IMR-90 (cell line): ENCODE measurements around the gene LRRC26. TPM values are rescaled to one million over a fixed set of nuclear protein-coding genes. Genes with fewer than 3 reads are reported as not detected.

Experiments
- ATAC-seq: fragments of 200-7000 bp; cut with Tn5 transposase; 2 replicates; pipeline ENCODE4 v1.9.1; 2020; ENCODE audit warnings: low read depth, mild to moderate bottlenecking, moderate library complexity
- BruUV-seq: library from RNA; stranded (reverse); fragments of 400-500 nt; replicated peaks from 2 replicates; lab custom pipeline; 2021; lab: Mats Ljungman, UMichigan
- CTCF ChIA-PET: fragments of 300-600 bp; formaldehyde crosslinking; extraction: SDS; loops from one replicate; lab custom pipeline; 2021; ENCODE audit warnings: antibody characterized with exemption; lab: Yijun Ruan, JAX
- POLR2A ChIA-PET: fragments of 300-600 bp; sonication (Branson Sonifier 250); formaldehyde crosslinking; loops from one replicate; lab custom pipeline; 2022; ENCODE audit warnings: antibody characterized with exemption; ENCODE audit not compliant: unreplicated experiment; lab: Charles Lee
- DNase-seq: peaks from one replicate; pipeline ENCODE4 v3.0.0; 2013
- H2AFZ ChIP-seq: replicated peaks from 2 replicates; pipeline ENCODE3; 2013; ENCODE audit warnings: low read length, mild to moderate bottlenecking; ENCODE audit not compliant: poor library complexity
- H2AK5ac ChIP-seq: 2 replicates; pipeline ENCODE4 v1.6.1; 2013; ENCODE audit warnings: low read depth, low read length, inconsistent platforms
- H2AK9ac ChIP-seq: replicated peaks from 2 replicates; pipeline ENCODE3; 2013; ENCODE audit warnings: mild to moderate bottlenecking, low read depth, low read length, moderate library complexity; ENCODE audit not compliant: poor library complexity
- H2BK120ac ChIP-seq: 2 replicates; pipeline ENCODE4 v1.6.1; 2013; ENCODE audit warnings: low read depth, low read length, inconsistent platforms
- H2BK15ac ChIP-seq: 3 replicates; pipeline ENCODE4 v1.6.1; 2013; ENCODE audit warnings: low read depth, low read length, inconsistent platforms
- H2BK20ac ChIP-seq: 2 replicates; pipeline ENCODE4 v1.6.1; 2013; ENCODE audit warnings: low read depth, mild to moderate bottlenecking, inconsistent platforms, low read length, moderate library complexity
- H2BK5ac ChIP-seq: 2 replicates; pipeline ENCODE4 v1.6.1; 2013; ENCODE audit warnings: mild to moderate bottlenecking, low read depth, low read length, inconsistent platforms; ENCODE audit not compliant: poor library complexity, severe bottlenecking
- H3K14ac ChIP-seq: replicated peaks from 2 replicates; pipeline ENCODE4 v1.6.1; 2013; ENCODE audit warnings: low read depth, low read length, inconsistent platforms
- H3K18ac ChIP-seq: 2 replicates; pipeline ENCODE4 v1.6.1; 2013; ENCODE audit warnings: low read depth, low read length, control low read depth
- H3K23ac ChIP-seq: 2 replicates; pipeline ENCODE4 v1.6.1; 2013; ENCODE audit warnings: low read depth, low read length, inconsistent platforms
- H3K27ac ChIP-seq: 2 replicates; pipeline ENCODE4 v1.5.1; 2013; ENCODE audit warnings: mild to moderate bottlenecking, control low read depth, low read length; ENCODE audit not compliant: insufficient read depth
- H3K27me3 ChIP-seq: 2 replicates; pipeline ENCODE4 v1.6.1; 2013; ENCODE audit warnings: low read length; ENCODE audit not compliant: control insufficient read depth, insufficient read depth
- H3K36me3 ChIP-seq: 2 replicates; pipeline ENCODE4 v1.6.1; 2013; ENCODE audit warnings: low read length, mixed read lengths; ENCODE audit not compliant: control insufficient read depth, insufficient read depth
- H3K4ac ChIP-seq: 2 replicates; pipeline ENCODE4 v1.6.1; 2013; ENCODE audit warnings: low read depth, low read length, inconsistent platforms
- H3K4me1 ChIP-seq: 2 replicates; pipeline ENCODE4 v1.6.1; 2013; ENCODE audit warnings: low read length, mixed read lengths; ENCODE audit not compliant: control insufficient read depth, insufficient read depth
- H3K4me2 ChIP-seq: 2 replicates; pipeline ENCODE4 v1.6.1; 2013; ENCODE audit warnings: low read depth, mild to moderate bottlenecking, control low read depth, low read length, moderate library complexity
- H3K4me3 ChIP-seq: 2 replicates; pipeline ENCODE4 v1.5.1; 2013; ENCODE audit warnings: low read depth, mild to moderate bottlenecking, control low read depth, low read length, moderate library complexity; ENCODE audit not compliant: insufficient read depth
- H3K56ac ChIP-seq: 2 replicates; pipeline ENCODE4 v1.6.1; 2013; ENCODE audit warnings: low read length, inconsistent platforms; ENCODE audit not compliant: insufficient read depth; ENCODE audit errors: extremely low read depth
- H3K79me1 ChIP-seq, 2 experiments: 2 replicates each; pipeline ENCODE4 v1.6.1; 2013; ENCODE audit warnings: low read length in 2 of 2, inconsistent platforms in 1 of 2, low read depth in 1 of 2
- H3K9ac ChIP-seq: 2 replicates; pipeline ENCODE4 v1.6.1; 2013; ENCODE audit warnings: low read depth, low read length, control low read depth
- H3K9me1 ChIP-seq: 2 replicates; pipeline ENCODE4 v1.6.1; 2013; ENCODE audit warnings: low read length, inconsistent platforms; ENCODE audit not compliant: insufficient read depth
- H3K9me3 ChIP-seq: 2 replicates; pipeline ENCODE4 v1.6.1; 2013; ENCODE audit warnings: low read length; ENCODE audit not compliant: control insufficient read depth, insufficient read depth
- H4K20me1 ChIP-seq: 2 replicates; pipeline ENCODE4 v1.6.1; 2013; ENCODE audit warnings: low read length, inconsistent platforms; ENCODE audit not compliant: insufficient read depth
- H4K5ac ChIP-seq: 2 replicates; pipeline ENCODE4 v1.6.1; 2013; ENCODE audit warnings: mild to moderate bottlenecking, low read depth, low read length, control low read depth
- H4K8ac ChIP-seq, 2 experiments: 2 replicates each; pipeline ENCODE4 v1.6.1; 2013; ENCODE audit warnings: low read depth in 2 of 2, low read length in 2 of 2, control low read depth in 1 of 2, inconsistent platforms in 1 of 2
- H4K91ac ChIP-seq: 2 replicates; pipeline ENCODE4 v1.6.1; 2013; ENCODE audit warnings: low read depth, low read length, inconsistent platforms; ENCODE audit not compliant: insufficient read depth
- CEBPB ChIP-seq: IDR thresholded peaks from 2 replicates; pipeline ENCODE4 v1.6.1; 2012; ENCODE audit warnings: low read depth, low read length, improper control_type of control experiment
- WGBS, 2 experiments: methylation state at CpG; one replicate each; pipeline versions ENCODE4 v1.1.5 to v1.1.7; 2013; ENCODE audit warnings: missing lambda C conversion rate in 2 of 2; ENCODE audit not compliant: insufficient read length in 1 of 2; ENCODE audit errors: extremely low coverage in 2 of 2; 5-methylcytosine and 5-hydroxymethylcytosine counted together
- dilution Hi-C: fragments of 300-500 bp; cut with HindIII; formaldehyde crosslinking; loops from one replicate; pipeline ENCODE4 v1.14.3; 2018; ENCODE audit warnings: low sequenced_read_pairs; ENCODE audit not compliant: unreplicated experiment
- in situ Hi-C: fragments of 300-500 bp; cut with MboI; formaldehyde crosslinking; loops from 3 replicates; pipeline ENCODE4 v1.14.3; 2019; ENCODE audit warnings: low sequenced_read_pairs, inconsistent platforms, mixed read lengths
- intact Hi-C: fragments of 100-400 bp; cut with micrococcal nuclease; formaldehyde crosslinking; loops from 2 replicates; pipeline ENCODE4 v1.10.0; 2022
- polyA plus RNA-seq, 3 experiments: library from polyadenylated mRNA; depleted of rRNA; stranded (reverse); fragments of >200 nt; gene quantifications; 2 replicates each; pipeline ENCODE4 v1.2.3, GENCODE V29; 2012; ENCODE audit warnings: low replicate concordance in 1 of 3
- total RNA-seq: library from RNA; depleted of rRNA; stranded (reverse); fragments of >200 nt; gene quantifications from 2 replicates; pipeline ENCODE4 v1.2.3, GENCODE V29; 2012
- TF ChIP-seq, protein P1 (sequence below): conservative IDR thresholded peaks from 2 replicates; pipeline ENCODE4 v1.5.1; 2012; ENCODE audit warnings: mild to moderate bottlenecking, low read depth, low read length, improper control_type of control experiment

LRRC26 gene
- total and polyA plus RNA-seq, 2 of the 4 experiments (the other 2 are of a cell fraction): not detected

DNA sequence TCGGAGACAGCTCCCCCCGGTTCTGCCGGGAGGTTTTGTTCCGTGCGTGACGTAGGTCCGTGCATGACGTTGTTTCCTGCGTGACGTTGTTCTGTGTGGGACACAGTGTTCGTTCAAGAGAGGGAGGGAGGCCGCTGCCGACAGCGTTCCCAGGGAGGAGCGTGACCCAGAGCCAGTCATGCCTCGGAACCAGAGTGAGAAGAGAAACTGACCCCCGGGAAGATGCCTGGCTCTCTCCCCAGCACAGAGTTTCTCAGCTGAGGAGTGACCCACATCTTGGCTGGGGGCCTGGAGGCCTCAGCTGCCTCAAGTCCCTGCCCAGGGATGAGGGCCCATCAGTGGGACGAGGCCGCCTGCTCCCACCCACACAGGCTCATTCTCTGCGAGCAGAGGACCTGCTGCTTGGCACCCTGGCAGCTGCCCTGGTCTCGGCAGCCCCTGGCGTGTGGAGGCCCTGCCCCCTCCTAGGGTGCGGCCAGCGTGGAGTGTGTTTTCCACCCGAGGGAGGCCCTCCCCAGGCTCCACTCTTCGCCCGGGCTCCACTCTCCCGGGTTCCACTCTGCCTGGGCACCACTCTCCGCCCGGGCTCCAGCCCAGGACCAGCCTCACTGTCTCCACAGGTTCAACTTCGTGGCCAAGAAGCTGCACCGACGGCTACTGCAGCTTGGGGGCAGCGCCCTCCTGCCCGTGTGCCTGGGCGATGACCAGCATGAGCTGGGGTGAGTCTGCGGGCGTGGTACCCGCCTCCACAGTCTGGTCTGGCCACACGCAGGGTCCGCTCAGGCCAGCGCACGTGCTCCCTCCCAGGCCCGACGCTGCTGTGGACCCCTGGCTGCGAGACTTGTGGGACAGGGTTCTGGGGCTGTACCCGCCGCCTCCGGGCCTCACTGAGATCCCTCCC, 43.6 kb upstream of the LRRC26 start:
- no peak overlapping the region for H2BK20ac ChIP-seq
- TF ChIP-seq CEBPB: no peak
- TF ChIP-seq, protein P1, sequence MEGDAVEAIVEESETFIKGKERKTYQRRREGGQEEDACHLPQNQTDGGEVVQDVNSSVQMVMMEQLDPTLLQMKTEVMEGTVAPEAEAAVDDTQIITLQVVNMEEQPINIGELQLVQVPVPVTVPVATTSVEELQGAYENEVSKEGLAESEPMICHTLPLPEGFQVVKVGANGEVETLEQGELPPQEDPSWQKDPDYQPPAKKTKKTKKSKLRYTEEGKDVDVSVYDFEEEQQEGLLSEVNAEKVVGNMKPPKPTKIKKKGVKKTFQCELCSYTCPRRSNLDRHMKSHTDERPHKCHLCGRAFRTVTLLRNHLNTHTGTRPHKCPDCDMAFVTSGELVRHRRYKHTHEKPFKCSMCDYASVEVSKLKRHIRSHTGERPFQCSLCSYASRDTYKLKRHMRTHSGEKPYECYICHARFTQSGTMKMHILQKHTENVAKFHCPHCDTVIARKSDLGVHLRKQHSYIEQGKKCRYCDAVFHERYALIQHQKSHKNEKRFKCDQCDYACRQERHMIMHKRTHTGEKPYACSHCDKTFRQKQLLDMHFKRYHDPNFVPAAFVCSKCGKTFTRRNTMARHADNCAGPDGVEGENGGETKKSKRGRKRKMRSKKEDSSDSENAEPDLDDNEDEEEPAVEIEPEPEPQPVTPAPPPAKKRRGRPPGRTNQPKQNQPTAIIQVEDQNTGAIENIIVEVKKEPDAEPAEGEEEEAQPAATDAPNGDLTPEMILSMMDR: peak; percentile 15; the same call in 1 of the 2 replicates
- H3K36me3 ChIP-seq: peaks cover 21% of the 10 kb centered on the region
- intact Hi-C loops: no loop called here
- dilution Hi-C loops: no loop called here
- peaks cover 2 to 3% of the 10 kb centered on the region in 2 experiments; a peak in 2 of 4 replicates for H3K79me1 ChIP-seq
- no peak overlapping the region for H3K23ac ChIP-seq
- no peaks in the 10 kb centered on the region for H4K20me1 ChIP-seq
- in situ Hi-C loops: no loop called here
- ChIA-PET POLR2A (interaction anchor here (0.5 kb wide), 1 partner anchor 23 kb away, joined by 3 read pairs; no protein-coding TSS in a partner anchor), CTCF (no interaction called here)
- H3K18ac ChIP-seq: no peak overlapping the region
- H3K4me1 ChIP-seq: no peaks in the 10 kb centered on the region
- peak overlapping the region; percentile 28 for H2AK9ac ChIP-seq
- H4K8ac ChIP-seq: no peak overlapping the region
- DNase-seq (no peak), ATAC-seq (no peak)
- no peak overlapping the region for H3K4me2 ChIP-seq
- WGBS, 2 experiments: 93% methylated on average over 34 of the region's 49 CpGs; no CpG with 5 or more reads in 1 of the 2 experiments
- no peak overlapping the region for H2AK5ac ChIP-seq
- no peak overlapping the region for H3K4me3 ChIP-seq
- no peak overlapping the region for H3K27ac ChIP-seq
- H3K9me1 ChIP-seq: no peaks in the 10 kb centered on the region
- H2AFZ ChIP-seq: no peak overlapping the region
- no peak overlapping the region for H3K14ac ChIP-seq
- H2BK120ac ChIP-seq: no peak overlapping the region
- no peaks in the 10 kb centered on the region for H3K27me3 ChIP-seq
- no peak overlapping the region for H4K91ac ChIP-seq
- H3K9me3 ChIP-seq: no peaks in the 10 kb centered on the region
- no peak overlapping the region for H3K4ac ChIP-seq
- no peak overlapping the region for H3K9ac ChIP-seq
- H3K56ac ChIP-seq: no peak overlapping the region
- no peak overlapping the region for H4K5ac ChIP-seq
- BruUV-seq: no TSS peak
- H2BK15ac ChIP-seq: no peak overlapping the region
- H2BK5ac ChIP-seq: no peak overlapping the region
